ENCODE data around the gene TMEM52B. TPM values are rescaled to one million over a fixed set of nuclear protein-coding genes. Genes with fewer than 3 reads are reported as not detected.

The TMEM52B gene
- total and polyA plus RNA-seq, 2 of the 13 experiments (the other 11 are each of a cell fraction or from before 2014, with no cell fraction given) = not detected

DNA sequence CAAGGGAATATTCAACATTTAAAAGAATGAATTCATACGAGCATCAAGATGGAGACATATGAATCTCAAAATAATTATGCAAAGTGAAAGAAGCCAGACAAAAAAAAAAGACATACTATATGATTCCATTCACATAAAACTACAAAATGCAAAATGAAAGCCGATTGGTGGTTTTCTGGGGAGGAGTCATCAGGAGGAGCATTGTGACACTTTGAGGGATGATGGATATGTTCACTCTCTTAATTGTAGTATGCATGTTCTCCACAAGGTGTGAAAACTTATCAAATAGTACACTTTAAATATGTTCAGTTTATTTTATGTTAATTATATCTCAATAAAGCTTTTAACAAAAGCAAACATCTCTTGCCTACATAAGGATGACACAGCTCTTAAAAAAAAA lies 20.4 kb upstream of the TMEM52B start:
- no TSS peak for BruUV-seq (replicated peaks)
- POLR2A ChIA-PET = no interaction called here
- no peaks in the 10 kb centered on the region for H3K4me1 ChIP-seq (ENCODE audit: insufficient read depth, low read length)
- in situ Hi-C loops (cut with HindIII; ENCODE audit: extremely low pct_ligation_motif_present, low pct_unique_long_range_greater_than_20kb) (no loop called here), intact Hi-C loops (cut with micrococcal nuclease; ENCODE audit: unreplicated experiment) (loop anchor here (10.0 kb wide), 1 partner anchor 1326 kb away; no protein-coding TSS in a partner anchor)
- H3K27me3 ChIP-seq (ENCODE audit: control insufficient read depth in 1 of 2, insufficient read depth in 2 of 2, low read length in 2 of 2) = 0 out of 5 replicates have a peak, but pooled peaks cover 0 to 5% of the 10 kb centered on the region in 2 experiments
- H3K36me3 ChIP-seq (replicated peaks in 1 of 2; ENCODE audit: control insufficient read depth in 1 of 2, insufficient read depth in 2 of 2, low read length in 2 of 2) = no peaks in the 10 kb centered on the region
- 23% methylated on average over 2 of the region's 2 CpGs for whole genome bisulfite sequencing (ENCODE audit: low lambda C conversion rate)
- H4K20me1 ChIP-seq (ENCODE audit: insufficient read depth, low read length) = no peaks in the 10 kb centered on the region
- H3K9me3 ChIP-seq (ENCODE audit: low read length) = no peaks in the 10 kb centered on the region
- no peak overlapping the region for H3K4me2 ChIP-seq (ENCODE audit: low read depth, low read length)
- no peak for ATAC-seq
- no peaks in the 10 kb centered on the region for H3K79me2 ChIP-seq (ENCODE audit: insufficient read depth, low read length)
- H3K9ac ChIP-seq (ENCODE audit: insufficient read depth, low read depth, low read length) = no peak overlapping the region
- H3K4me3 ChIP-seq (replicated peaks in 1 of 3; ENCODE audit: insufficient read depth in 1 of 3, low read depth in 2 of 3, low read length in 3 of 3) = no peak overlapping the region
- no peak overlapping the region for H3K27ac ChIP-seq (ENCODE audit: extremely low read length, insufficient read depth, low read length)
- H2AFZ ChIP-seq (ENCODE audit: low read length) = no peak overlapping the region
- TF ChIP-seq ZNF644 (CRISPR knock-in tag; IDR thresholded peaks at IDR 0.05; ENCODE audit: low read depth) (no peak), AHR (CRISPR knock-in tag; IDR thresholded peaks at IDR 0.05) (no peak), ZNF660 (CRISPR knock-in tag; IDR thresholded peaks at IDR 0.05; ENCODE audit: borderline replicate concordance, low read depth) (no peak), ZNF572 (CRISPR knock-in tag; IDR thresholded peaks at IDR 0.05) (no peak), DR1 (CRISPR knock-in tag; IDR thresholded peaks at IDR 0.05) (no peak), ZNF207 (IDR thresholded peaks at IDR 0.05; ENCODE audit: borderline replicate concordance) (no peak), ZNF703 (CRISPR knock-in tag; IDR thresholded peaks at IDR 0.05; ENCODE audit: borderline replicate concordance) (no peak), ZNF274 (CRISPR knock-in tag; IDR thresholded peaks at IDR 0.05) (no peak), KDM5B (CRISPR knock-in tag; IDR thresholded peaks at IDR 0.05; ENCODE audit: borderline replicate concordance) (no peak), ZNF777 (CRISPR knock-in tag; IDR thresholded peaks at IDR 0.05) (no peak), ZNF773 (CRISPR knock-in tag; IDR thresholded peaks at IDR 0.05; ENCODE audit: borderline replicate concordance) (no peak), MZF1 (CRISPR knock-in tag; IDR thresholded peaks at IDR 0.05; ENCODE audit: borderline replicate concordance) (no peak), CEBPB (IDR thresholded peaks at IDR 0.05; ENCODE audit: borderline replicate concordance, low read depth, low read length) (no peak), DMAP1 (CRISPR knock-in tag; IDR thresholded peaks at IDR 0.05) (no peak), FLYWCH1 (CRISPR knock-in tag; IDR thresholded peaks at IDR 0.05) (no peak)
- TF ChIP-seq, protein P1, sequence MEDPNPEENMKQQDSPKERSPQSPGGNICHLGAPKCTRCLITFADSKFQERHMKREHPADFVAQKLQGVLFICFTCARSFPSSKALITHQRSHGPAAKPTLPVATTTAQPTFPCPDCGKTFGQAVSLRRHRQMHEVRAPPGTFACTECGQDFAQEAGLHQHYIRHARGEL (CRISPR knock-in tag; IDR thresholded peaks at IDR 0.05) = no peak
- TF ChIP-seq, protein P2, sequence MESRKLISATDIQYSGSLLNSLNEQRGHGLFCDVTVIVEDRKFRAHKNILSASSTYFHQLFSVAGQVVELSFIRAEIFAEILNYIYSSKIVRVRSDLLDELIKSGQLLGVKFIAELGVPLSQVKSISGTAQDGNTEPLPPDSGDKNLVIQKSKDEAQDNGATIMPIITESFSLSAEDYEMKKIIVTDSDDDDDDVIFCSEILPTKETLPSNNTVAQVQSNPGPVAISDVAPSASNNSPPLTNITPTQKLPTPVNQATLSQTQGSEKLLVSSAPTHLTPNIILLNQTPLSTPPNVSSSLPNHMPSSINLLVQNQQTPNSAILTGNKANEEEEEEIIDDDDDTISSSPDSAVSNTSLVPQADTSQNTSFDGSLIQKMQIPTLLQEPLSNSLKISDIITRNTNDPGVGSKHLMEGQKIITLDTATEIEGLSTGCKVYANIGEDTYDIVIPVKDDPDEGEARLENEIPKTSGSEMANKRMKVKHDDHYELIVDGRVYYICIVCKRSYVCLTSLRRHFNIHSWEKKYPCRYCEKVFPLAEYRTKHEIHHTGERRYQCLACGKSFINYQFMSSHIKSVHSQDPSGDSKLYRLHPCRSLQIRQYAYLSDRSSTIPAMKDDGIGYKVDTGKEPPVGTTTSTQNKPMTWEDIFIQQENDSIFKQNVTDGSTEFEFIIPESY (CRISPR knock-in tag; IDR thresholded peaks at IDR 0.05) = no peak
- TF ChIP-seq, protein P3, sequence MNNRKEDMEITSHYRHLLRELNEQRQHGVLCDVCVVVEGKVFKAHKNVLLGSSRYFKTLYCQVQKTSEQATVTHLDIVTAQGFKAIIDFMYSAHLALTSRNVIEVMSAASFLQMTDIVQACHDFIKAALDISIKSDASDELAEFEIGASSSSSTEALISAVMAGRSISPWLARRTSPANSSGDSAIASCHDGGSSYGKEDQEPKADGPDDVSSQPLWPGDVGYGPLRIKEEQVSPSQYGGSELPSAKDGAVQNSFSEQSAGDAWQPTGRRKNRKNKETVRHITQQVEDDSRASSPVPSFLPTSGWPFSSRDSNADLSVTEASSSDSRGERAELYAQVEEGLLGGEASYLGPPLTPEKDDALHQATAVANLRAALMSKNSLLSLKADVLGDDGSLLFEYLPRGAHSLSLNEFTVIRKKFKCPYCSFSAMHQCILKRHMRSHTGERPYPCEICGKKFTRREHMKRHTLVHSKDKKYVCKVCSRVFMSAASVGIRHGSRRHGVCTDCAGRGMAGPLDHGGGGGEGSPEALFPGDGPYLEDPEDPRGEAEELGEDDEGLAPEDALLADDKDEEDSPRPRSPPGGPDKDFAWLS (CRISPR knock-in tag; IDR thresholded peaks at IDR 0.05; ENCODE audit: borderline replicate concordance) = no peak
- no peak for DNase-seq (ENCODE audit: low spot score)
- FAIRE-seq = no peak
- CTCF ChIA-PET (ENCODE audit: low intra/inter-chr PET ratio, low total read pairs) = no interaction called here

Data from HepG2 (cell line).